ENCODE measurements around the gene DLST. TPM values are rescaled to one million over a fixed set of nuclear protein-coding genes. Genes with fewer than 3 reads are reported as not detected.
"Not testable (repeated sequence)": the region's sequence is repeated elsewhere in the genome, so short reads cannot be mapped to it uniquely, and the experiment has no call there.

DLST gene
- total RNA-seq, 1 donor from 2014 or later = 48.2 TPM

DNA sequence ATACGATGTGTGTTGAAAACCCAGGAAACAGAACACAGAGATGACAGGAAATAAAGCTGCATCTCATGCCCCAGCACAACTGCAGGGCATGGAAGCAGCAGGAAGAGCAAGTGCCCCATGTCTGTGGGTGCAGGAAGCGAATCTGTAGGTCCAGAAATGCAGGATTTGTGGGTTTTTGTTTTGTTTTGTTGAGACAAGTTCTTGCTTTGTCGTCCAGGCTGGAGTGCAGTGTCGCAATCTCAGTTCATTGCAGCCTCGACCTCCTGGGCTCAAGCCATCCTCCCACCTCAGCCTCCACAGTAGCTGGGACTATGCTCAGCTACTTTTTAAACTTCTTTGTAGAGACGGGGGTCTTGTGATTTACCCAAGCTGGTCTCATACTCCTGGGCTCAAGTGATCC is 47.5 kb downstream of the DLST start:
- H3K36me3 ChIP-seq (ENCODE audit: control insufficient read depth, insufficient read depth, low read length) = no peaks in the 10 kb centered on the region
- H3K4me3 ChIP-seq (ENCODE audit: low read depth, low read length) = no peak overlapping the region
- no peak for DNase-seq (ENCODE audit: low read depth)
- no peak for FAIRE-seq
- TF ChIP-seq, protein P1, sequence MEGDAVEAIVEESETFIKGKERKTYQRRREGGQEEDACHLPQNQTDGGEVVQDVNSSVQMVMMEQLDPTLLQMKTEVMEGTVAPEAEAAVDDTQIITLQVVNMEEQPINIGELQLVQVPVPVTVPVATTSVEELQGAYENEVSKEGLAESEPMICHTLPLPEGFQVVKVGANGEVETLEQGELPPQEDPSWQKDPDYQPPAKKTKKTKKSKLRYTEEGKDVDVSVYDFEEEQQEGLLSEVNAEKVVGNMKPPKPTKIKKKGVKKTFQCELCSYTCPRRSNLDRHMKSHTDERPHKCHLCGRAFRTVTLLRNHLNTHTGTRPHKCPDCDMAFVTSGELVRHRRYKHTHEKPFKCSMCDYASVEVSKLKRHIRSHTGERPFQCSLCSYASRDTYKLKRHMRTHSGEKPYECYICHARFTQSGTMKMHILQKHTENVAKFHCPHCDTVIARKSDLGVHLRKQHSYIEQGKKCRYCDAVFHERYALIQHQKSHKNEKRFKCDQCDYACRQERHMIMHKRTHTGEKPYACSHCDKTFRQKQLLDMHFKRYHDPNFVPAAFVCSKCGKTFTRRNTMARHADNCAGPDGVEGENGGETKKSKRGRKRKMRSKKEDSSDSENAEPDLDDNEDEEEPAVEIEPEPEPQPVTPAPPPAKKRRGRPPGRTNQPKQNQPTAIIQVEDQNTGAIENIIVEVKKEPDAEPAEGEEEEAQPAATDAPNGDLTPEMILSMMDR (IDR thresholded peaks at IDR 0.05; ENCODE audit: insufficient read depth, low read length, severe bottlenecking) = no peak
- H3K27me3 ChIP-seq (ENCODE audit: control insufficient read depth, insufficient read depth, low read length) = no peaks in the 10 kb centered on the region

DNA sequence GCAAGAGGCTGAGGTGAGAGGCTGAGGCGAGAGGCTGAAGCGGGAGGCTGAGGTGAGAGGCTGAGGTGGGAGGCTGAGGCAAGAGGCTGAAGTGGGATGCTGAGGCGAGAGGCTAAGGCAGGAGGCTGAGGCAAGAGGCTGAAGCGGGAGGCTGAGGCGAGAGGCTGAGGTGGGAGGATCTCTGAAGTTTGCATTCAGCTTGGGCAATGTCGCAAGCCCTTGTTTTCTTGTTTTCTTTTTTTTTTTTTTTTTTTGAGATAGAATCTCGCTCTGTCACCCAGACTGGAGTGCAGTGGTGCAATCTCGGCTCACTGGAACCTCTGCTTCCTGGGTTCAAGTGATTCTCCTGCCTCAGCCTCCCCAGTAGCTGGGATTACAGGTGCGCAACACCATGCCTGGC is 50.0 kb downstream of the DLST start:
- not testable (repeated sequence) for DNase-seq (ENCODE audit: low read depth); H3K4me3 ChIP-seq (ENCODE audit: low read depth, low read length); H3K27me3 ChIP-seq (ENCODE audit: control insufficient read depth, insufficient read depth, low read length); H3K36me3 ChIP-seq (ENCODE audit: control insufficient read depth, insufficient read depth, low read length); FAIRE-seq

DNA sequence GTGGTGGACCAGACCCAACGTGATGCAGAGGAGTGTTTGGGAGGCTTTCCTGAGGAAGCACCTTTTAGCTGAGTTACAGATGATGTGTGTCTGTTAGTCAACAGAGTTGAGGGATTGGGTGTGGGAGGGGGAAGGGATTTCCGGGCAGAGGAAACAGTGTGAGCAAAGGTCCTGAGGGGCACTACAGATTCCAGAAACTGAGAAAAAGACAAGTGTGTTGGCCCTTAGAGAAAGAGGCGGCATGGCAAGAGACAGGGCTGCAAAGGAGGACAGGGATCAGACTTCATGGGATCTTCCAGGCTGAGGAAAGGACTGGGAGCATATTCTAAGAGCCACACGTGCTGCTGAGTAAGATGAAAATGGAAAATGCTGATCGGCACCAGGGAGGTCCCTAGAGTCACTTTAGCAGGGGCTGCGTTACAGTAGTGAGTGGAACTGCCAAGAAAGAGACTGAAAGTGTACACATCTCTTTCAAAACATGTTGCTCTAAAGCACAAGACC is 50.7 kb downstream of the DLST start:
- TF ChIP-seq, protein P1 (IDR thresholded peaks at IDR 0.05; ENCODE audit: insufficient read depth, low read length, severe bottlenecking) = no peak
- H3K4me3 ChIP-seq (ENCODE audit: low read depth, low read length) = no peak overlapping the region
- no peaks in the 10 kb centered on the region for H3K36me3 ChIP-seq (ENCODE audit: control insufficient read depth, insufficient read depth, low read length)
- DNase-seq (ENCODE audit: low read depth) (peak; percentile 21), FAIRE-seq (no peak)
- H3K27me3 ChIP-seq (ENCODE audit: control insufficient read depth, insufficient read depth, low read length) = no peaks in the 10 kb centered on the region

DNA sequence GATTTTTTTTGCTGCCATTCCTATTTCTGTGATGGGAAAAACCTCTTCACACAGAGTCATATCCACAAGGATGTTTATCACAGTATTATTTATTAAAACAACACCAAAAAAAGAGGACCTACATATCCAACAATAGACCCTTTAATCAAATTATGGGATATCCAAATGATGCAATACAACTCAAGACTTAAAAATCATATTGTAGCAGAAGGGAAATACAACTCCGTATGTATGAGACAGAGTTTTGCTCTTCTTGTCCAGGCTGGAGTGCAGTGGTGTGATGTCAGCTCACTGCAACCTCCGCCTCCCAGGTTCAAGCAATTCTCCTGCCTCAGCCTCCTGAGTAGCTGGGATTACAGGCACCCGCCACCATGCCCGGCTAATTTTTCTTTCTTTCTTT is 51.2 kb downstream of the DLST start:
- FAIRE-seq; H3K4me3 ChIP-seq (ENCODE audit: low read depth, low read length); H3K36me3 ChIP-seq (ENCODE audit: control insufficient read depth, insufficient read depth, low read length); DNase-seq (ENCODE audit: low read depth); H3K27me3 ChIP-seq (ENCODE audit: control insufficient read depth, insufficient read depth, low read length): not testable (repeated sequence)

DNA sequence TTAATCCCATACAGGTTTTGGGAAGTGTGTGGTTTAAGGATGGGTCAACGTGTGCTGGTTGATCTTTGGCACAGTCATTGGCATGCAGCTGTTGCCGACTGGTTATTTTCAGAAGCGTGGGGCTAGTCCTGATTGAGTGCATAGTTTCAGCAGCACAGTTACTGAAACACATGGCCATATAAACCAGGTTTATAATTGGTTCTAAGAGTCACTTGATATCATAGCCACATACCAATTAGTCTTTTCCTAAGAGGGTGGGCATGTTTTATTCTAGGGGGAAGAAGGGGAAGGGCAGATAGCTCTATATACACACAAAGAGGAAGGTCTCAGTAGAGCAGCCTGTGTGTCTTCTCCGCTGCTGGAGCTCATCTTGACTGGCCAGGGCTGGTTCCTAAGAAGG is 52.3 kb downstream of the DLST start:
- H3K36me3 ChIP-seq (ENCODE audit: control insufficient read depth, insufficient read depth, low read length) = no peaks in the 10 kb centered on the region
- no peaks in the 10 kb centered on the region for H3K27me3 ChIP-seq (ENCODE audit: control insufficient read depth, insufficient read depth, low read length)
- no peak overlapping the region for H3K4me3 ChIP-seq (ENCODE audit: low read depth, low read length)
- FAIRE-seq (no peak), DNase-seq (ENCODE audit: low read depth) (no peak)
- TF ChIP-seq, protein P1 (IDR thresholded peaks at IDR 0.05; ENCODE audit: insufficient read depth, low read length, severe bottlenecking) = no peak

DNA sequence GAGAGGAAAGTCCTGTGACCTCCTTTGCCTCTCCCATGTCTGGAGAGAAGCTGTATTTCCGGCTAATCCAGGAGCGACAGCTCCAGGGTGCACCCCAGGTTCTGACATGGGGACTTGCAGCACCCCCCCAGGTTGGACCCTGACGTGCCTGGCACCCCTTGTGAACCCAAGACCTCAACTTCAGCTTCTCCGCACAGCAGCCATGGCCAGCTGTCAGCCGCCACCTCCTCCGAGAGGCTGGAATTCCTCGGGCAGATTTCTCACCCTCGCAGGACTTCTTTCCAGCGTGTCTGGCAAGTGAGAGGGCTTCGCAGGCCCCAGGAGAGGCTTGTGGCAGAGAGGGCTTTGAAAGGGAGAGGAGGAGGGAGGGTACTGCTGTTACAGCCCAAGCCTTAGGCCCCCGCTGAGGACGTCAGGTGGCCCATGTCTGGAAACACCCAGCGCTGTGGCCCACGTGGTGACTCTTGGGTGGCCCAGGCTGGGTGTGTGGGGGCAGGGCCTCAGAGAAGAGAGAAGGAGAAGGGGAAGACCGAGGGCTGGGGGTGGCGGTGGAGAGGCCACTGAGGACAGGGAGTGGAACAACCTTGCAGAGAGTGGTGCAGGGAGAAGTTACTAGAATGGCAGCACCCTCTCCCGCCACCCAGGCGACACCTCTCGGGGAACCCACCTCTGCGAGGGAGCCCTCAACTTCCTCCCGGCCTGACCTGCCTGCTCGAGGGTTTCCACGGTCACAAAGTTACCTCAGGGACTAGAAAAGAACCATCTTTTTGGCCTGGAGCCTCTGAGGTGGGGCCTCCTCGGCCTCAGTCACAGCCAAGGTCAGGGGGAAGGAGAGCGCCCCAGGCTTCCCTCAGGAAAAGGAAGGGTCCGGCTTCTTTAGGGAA is 53.0 kb downstream of the DLST start:
- H3K36me3 ChIP-seq (ENCODE audit: control insufficient read depth, insufficient read depth, low read length) = no peaks in the 10 kb centered on the region
- FAIRE-seq (no peak), DNase-seq (ENCODE audit: low read depth) (no peak)
- no peaks in the 10 kb centered on the region for H3K27me3 ChIP-seq (ENCODE audit: control insufficient read depth, insufficient read depth, low read length)
- TF ChIP-seq, protein P1 (IDR thresholded peaks at IDR 0.05; ENCODE audit: insufficient read depth, low read length, severe bottlenecking) = no peak
- H3K4me3 ChIP-seq (ENCODE audit: low read depth, low read length) = no peak overlapping the region

DNA sequence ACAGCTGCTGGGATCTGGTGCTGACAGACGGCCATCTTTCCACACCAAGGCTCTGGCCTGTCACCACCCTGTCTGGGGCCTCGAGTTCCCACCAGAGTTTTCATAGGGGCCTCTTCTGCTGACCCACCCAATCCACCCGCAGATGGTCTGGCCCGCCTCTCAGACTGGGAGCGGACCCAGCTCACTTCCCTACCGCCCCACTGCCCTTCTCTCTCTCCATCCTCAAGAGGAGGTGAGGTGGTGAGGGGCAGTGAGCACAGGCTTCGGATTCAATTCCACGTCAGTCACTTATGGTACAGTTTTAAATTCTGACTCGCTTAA is 53.6 kb downstream of the DLST start:
- Histone ChIP-seq H3K4me3 (ENCODE audit: low read depth, low read length) (no peak overlapping the region), H3K36me3 (ENCODE audit: control insufficient read depth, insufficient read depth, low read length) (no peaks in the 10 kb centered on the region), H3K27me3 (ENCODE audit: control insufficient read depth, insufficient read depth, low read length) (no peaks in the 10 kb centered on the region)
- DNase-seq (ENCODE audit: low read depth) (no peak), FAIRE-seq (no peak)
- TF ChIP-seq, protein P1 (IDR thresholded peaks at IDR 0.05; ENCODE audit: insufficient read depth, low read length, severe bottlenecking) = no peak
